Loucy (cell line): ENCODE data around the gene CDK18.

Experiments used
- H2AFZ ChIP-seq: fragments of 200-600 bp; sonication (generic); 2 replicates; pipeline ENCODE4 v1.6.0; 2016; ENCODE audit warnings: antibody characterized with exemption, mild to moderate bottlenecking, low read length, moderate library complexity
- H3F3A ChIP-seq: fragments of 200-600 bp; 2 replicates; pipeline ENCODE4 v1.6.0; 2016; ENCODE audit warnings: antibody characterized with exemption, low read depth, mild to moderate bottlenecking
- H3K27me3 ChIP-seq: fragments of 200-600 bp; sonication (generic); 2 replicates; pipeline ENCODE4 v1.6.1; 2014; ENCODE audit warnings: low read length, mild to moderate bottlenecking; ENCODE audit not compliant: insufficient read depth, poor library complexity, severe bottlenecking
- H3K36me3 ChIP-seq: fragments of 200-600 bp; sonication (generic); 2 replicates; pipeline ENCODE4 v1.6.1; 2016; ENCODE audit warnings: low read length; ENCODE audit not compliant: insufficient read depth
- H3K4me1 ChIP-seq: fragments of 200-600 bp; sonication (generic); 2 replicates; pipeline ENCODE4 v1.5.1; 2014; ENCODE audit warnings: low read length, mild to moderate bottlenecking; ENCODE audit not compliant: insufficient read depth, poor library complexity, severe bottlenecking
- H3K4me2 ChIP-seq: fragments of 200-600 bp; sonication (generic); 2 replicates; pipeline ENCODE4 v1.6.0; 2014; ENCODE audit warnings: antibody characterized with exemption, low read length, low read depth, mild to moderate bottlenecking; ENCODE audit not compliant: poor library complexity, severe bottlenecking
- H3K4me3 ChIP-seq: fragments of 200-600 bp; sonication (generic); 2 replicates; pipeline ENCODE4 v1.5.1; 2014; ENCODE audit warnings: low read length, mild to moderate bottlenecking, mixed read lengths; ENCODE audit not compliant: poor library complexity, severe bottlenecking
- H3K79me2 ChIP-seq: fragments of 200-600 bp; sonication (generic); 2 replicates; pipeline ENCODE4 v1.6.1; 2014; ENCODE audit warnings: low read length; ENCODE audit not compliant: insufficient read depth
- H3K9ac ChIP-seq: fragments of 200-600 bp; sonication (generic); 2 replicates; pipeline ENCODE4 v1.6.0; 2014; ENCODE audit warnings: mild to moderate bottlenecking, low read depth, low read length, moderate library complexity; ENCODE audit not compliant: poor library complexity, severe bottlenecking
- H3K9me2 ChIP-seq: fragments of 200-600 bp; sonication (generic); replicated peaks from 2 replicates; pipeline ENCODE4 v1.6.1; 2016; ENCODE audit warnings: low read depth, low read length, mixed read lengths
- H3K9me3 ChIP-seq: fragments of 200-600 bp; sonication (generic); 2 replicates; pipeline ENCODE4 v1.6.1; 2014; ENCODE audit warnings: mild to moderate bottlenecking, antibody characterized with exemption, low read length, low read depth; ENCODE audit not compliant: insufficient read depth
- H4K20me1 ChIP-seq: fragments of 200-600 bp; sonication (generic); 2 replicates; pipeline ENCODE4 v1.6.0; 2014; ENCODE audit warnings: antibody characterized with exemption, low read length, mild to moderate bottlenecking; ENCODE audit not compliant: insufficient read depth, poor library complexity, severe bottlenecking
- CTCF ChIP-seq: fragments of 200-600 bp; sonication (generic); conservative IDR thresholded peaks from 2 replicates; pipeline ENCODE4 v1.5.1; 2014; ENCODE audit warnings: mild to moderate bottlenecking, antibody characterized with exemption, low read length
- EZH2phosphoT487 ChIP-seq: fragments of 200-600 bp; IDR thresholded peaks from 2 replicates; pipeline ENCODE4 v1.6.1; 2018; ENCODE audit warnings: antibody characterized with exemption, mild to moderate bottlenecking, moderate library complexity, borderline replicate concordance

CDK18 gene

GRCh38 chr1:205528446-205528886 is 24.0 kb downstream of the CDK18 start:
- Histone ChIP-seq H3K9me2 (no peaks in the 10 kb centered on the region), H3K4me1 (no peaks in the 10 kb centered on the region), H2AFZ (no peak overlapping the region), H4K20me1 (no peaks in the 10 kb centered on the region), H3K4me2 (no peak overlapping the region), H3K9ac (no peak overlapping the region), H3K9me3 (no peaks in the 10 kb centered on the region), H3K79me2 (no peaks in the 10 kb centered on the region), H3K4me3 (no peak overlapping the region), H3K27me3 (no peaks in the 10 kb centered on the region), H3F3A (no peaks in the 10 kb centered on the region), H3K36me3 (no peaks in the 10 kb centered on the region)
- no peak for TF ChIP-seq CTCF
- no peak for TF ChIP-seq EZH2phosphoT487

GRCh38 chr1:205528887-205529825 is 24.7 kb downstream of the CDK18 start:
- Histone ChIP-seq H3K79me2 (no peaks in the 10 kb centered on the region), H3F3A (no peaks in the 10 kb centered on the region), H4K20me1 (no peaks in the 10 kb centered on the region), H3K27me3 (no peaks in the 10 kb centered on the region), H3K4me2 (peak overlapping the region; percentile 39), H3K36me3 (no peaks in the 10 kb centered on the region), H3K4me1 (no peaks in the 10 kb centered on the region), H3K9me3 (no peaks in the 10 kb centered on the region), H3K4me3 (no peak overlapping the region), H3K9ac (no peak overlapping the region), H3K9me2 (no peaks in the 10 kb centered on the region), H2AFZ (peak overlapping the region; percentile 39; the same call in 1 of the 2 replicates)
- peak; percentile 85 for TF ChIP-seq CTCF
- no peak for TF ChIP-seq EZH2phosphoT487

GRCh38 chr1:205530116-205530515 is 25.6 kb downstream of the CDK18 start:
- H4K20me1 ChIP-seq: no peaks in the 10 kb centered on the region
- H3K79me2 ChIP-seq: no peaks in the 10 kb centered on the region
- no peaks in the 10 kb centered on the region for H3K36me3 ChIP-seq
- no peaks in the 10 kb centered on the region for H3K9me2 ChIP-seq
- no peak for TF ChIP-seq EZH2phosphoT487
- no peak for TF ChIP-seq CTCF
- H3K4me3 ChIP-seq: no peak overlapping the region
- H3K4me1 ChIP-seq: no peaks in the 10 kb centered on the region
- no peak overlapping the region for H2AFZ ChIP-seq
- H3K9ac ChIP-seq: no peak overlapping the region
- H3K27me3 ChIP-seq: no peaks in the 10 kb centered on the region
- no peaks in the 10 kb centered on the region for H3K9me3 ChIP-seq
- no peak overlapping the region for H3K4me2 ChIP-seq
- H3F3A ChIP-seq: no peaks in the 10 kb centered on the region
